ENCODE measurements around the gene AIRE.

Gene AIRE

DNA sequence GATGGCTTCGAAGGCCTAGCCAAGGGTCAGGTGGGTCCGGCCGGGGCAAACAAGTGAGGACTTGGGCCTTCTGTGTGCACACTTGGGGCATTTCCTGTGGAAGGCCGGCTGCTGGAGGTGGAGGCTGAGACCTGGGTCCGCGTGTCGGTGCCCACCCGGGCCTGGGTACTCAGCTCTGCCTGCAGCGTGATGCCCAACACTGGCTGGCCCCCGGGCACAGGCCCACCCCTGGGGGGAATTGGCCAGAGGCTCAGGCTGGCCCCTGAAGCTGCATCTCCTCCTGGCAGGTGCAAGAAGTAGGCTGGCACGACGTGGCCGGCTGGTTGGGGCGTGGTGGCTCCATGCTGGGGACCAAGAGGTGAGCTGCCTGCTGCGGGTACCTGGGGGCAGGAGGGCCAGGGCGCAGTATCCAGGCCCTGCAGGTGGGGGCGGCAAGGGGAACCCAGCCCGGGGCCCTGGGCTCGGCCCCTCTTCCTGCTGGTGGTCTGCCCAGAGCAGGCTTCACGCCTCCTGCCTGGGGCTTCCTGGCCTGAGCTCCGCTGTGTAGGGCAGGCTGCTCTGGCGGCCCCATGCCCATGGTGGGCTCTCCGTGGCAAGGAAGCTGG, 36.3 kb downstream of the AIRE start:
- TF ChIP-seq CREB1 (IDR thresholded peaks at IDR 0.05; ENCODE audit: low read depth) (no peak), YY1 (IDR thresholded peaks at IDR 0.05; ENCODE audit: low read depth) (no peak), ZBTB7A (IDR thresholded peaks at IDR 0.05; ENCODE audit: low read depth) (no peak), TAF1 (IDR thresholded peaks at IDR 0.05; ENCODE audit: low read depth) (no peak), TEAD4 (IDR thresholded peaks at IDR 0.05) (no peak)
- TF ChIP-seq, protein P1, sequence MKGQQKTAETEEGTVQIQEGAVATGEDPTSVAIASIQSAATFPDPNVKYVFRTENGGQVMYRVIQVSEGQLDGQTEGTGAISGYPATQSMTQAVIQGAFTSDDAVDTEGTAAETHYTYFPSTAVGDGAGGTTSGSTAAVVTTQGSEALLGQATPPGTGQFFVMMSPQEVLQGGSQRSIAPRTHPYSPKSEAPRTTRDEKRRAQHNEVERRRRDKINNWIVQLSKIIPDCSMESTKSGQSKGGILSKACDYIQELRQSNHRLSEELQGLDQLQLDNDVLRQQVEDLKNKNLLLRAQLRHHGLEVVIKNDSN (IDR thresholded peaks at IDR 0.05) = no peak
- TF ChIP-seq, protein P2, sequence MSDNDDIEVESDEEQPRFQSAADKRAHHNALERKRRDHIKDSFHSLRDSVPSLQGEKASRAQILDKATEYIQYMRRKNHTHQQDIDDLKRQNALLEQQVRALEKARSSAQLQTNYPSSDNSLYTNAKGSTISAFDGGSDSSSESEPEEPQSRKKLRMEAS (IDR thresholded peaks at IDR 0.05) = no peak

DNA sequence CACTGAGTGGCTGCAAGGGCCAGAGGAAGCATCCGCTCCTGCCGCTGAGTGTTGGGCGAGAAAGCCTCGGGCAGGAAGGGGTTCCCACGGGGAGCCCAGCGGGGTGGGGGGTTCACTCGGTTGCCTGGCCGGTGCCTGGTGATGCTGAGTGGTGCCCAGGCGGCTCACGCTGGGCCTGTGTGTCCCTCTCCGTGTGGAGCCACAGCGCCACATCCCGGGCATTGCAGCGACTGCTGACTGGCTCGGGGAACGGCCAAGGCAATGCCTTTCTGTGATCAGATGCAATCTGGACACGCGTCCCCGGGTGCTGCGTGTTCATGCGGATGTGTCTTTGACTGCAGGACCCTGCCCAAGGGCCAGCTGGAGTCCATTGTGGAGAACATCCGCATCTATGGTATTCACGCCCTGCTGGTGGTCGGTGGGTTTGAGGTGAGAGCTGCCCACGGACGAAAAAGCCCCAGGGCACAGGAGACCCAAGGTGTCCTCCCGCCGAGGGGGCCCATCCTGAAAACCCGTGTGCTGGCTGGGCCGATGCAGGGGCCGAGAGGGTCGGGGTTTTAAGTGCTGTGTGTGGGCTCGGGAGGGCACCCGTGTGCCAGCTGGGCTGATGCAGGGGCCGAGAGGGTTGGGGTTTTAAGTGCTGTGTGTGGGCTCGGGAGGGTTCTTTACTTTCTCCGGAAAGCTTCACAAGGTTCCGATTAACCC, 37.1 kb downstream of the AIRE start:
- TF ChIP-seq YY1 (IDR thresholded peaks at IDR 0.05; ENCODE audit: low read depth) (no peak), TCF12 (IDR thresholded peaks at IDR 0.05; ENCODE audit: low read depth) (no peak), RAD21 (IDR thresholded peaks at IDR 0.05; ENCODE audit: low read depth) (no peak)

DNA sequence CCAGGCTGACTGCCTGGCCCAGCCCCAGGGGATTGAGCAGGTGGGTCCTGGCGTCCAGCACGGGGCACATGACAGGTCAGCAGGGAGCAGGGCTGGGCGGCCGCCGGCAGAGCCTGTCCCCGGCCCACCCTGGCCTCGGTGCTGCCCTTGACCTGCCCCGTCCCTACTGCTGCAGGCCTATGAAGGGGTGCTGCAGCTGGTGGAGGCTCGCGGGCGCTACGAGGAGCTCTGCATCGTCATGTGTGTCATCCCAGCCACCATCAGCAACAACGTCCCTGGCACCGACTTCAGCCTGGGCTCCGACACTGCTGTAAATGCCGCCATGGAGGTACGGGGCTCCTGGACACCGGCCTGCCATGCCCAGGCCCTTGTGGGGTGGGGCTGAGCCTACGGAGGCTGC, 37.9 kb downstream of the AIRE start:
- TF ChIP-seq TAF1 (IDR thresholded peaks at IDR 0.05; ENCODE audit: low read depth) = no peak
- no peak for TF ChIP-seq EP300 (IDR thresholded peaks at IDR 0.05; ENCODE audit: borderline replicate concordance)
- no peak for TF ChIP-seq EGR1 (IDR thresholded peaks at IDR 0.05)
- TF ChIP-seq, protein P3, sequence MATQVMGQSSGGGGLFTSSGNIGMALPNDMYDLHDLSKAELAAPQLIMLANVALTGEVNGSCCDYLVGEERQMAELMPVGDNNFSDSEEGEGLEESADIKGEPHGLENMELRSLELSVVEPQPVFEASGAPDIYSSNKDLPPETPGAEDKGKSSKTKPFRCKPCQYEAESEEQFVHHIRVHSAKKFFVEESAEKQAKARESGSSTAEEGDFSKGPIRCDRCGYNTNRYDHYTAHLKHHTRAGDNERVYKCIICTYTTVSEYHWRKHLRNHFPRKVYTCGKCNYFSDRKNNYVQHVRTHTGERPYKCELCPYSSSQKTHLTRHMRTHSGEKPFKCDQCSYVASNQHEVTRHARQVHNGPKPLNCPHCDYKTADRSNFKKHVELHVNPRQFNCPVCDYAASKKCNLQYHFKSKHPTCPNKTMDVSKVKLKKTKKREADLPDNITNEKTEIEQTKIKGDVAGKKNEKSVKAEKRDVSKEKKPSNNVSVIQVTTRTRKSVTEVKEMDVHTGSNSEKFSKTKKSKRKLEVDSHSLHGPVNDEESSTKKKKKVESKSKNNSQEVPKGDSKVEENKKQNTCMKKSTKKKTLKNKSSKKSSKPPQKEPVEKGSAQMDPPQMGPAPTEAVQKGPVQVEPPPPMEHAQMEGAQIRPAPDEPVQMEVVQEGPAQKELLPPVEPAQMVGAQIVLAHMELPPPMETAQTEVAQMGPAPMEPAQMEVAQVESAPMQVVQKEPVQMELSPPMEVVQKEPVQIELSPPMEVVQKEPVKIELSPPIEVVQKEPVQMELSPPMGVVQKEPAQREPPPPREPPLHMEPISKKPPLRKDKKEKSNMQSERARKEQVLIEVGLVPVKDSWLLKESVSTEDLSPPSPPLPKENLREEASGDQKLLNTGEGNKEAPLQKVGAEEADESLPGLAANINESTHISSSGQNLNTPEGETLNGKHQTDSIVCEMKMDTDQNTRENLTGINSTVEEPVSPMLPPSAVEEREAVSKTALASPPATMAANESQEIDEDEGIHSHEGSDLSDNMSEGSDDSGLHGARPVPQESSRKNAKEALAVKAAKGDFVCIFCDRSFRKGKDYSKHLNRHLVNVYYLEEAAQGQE (IDR thresholded peaks at IDR 0.05; ENCODE audit: low read depth) = no peak
- no peak for TF ChIP-seq TEAD4 (IDR thresholded peaks at IDR 0.05)
- TF ChIP-seq, protein P1 (IDR thresholded peaks at IDR 0.05) = no peak
- no peak for TF ChIP-seq CEBPB (IDR thresholded peaks at IDR 0.05)
- no peak for TF ChIP-seq FOXM1 (IDR thresholded peaks at IDR 0.05; ENCODE audit: borderline replicate concordance, low read depth)
- no peak for TF ChIP-seq YY1 (IDR thresholded peaks at IDR 0.05; ENCODE audit: low read depth)
- no peak for TF ChIP-seq TCF12 (IDR thresholded peaks at IDR 0.05; ENCODE audit: low read depth)
- TF ChIP-seq NFIC (IDR thresholded peaks at IDR 0.05) = no peak
- no peak for TF ChIP-seq ZBTB7A (IDR thresholded peaks at IDR 0.05; ENCODE audit: low read depth)
- no peak for TF ChIP-seq RAD21 (IDR thresholded peaks at IDR 0.05; ENCODE audit: low read depth)
- no peak for TF ChIP-seq CREB1 (IDR thresholded peaks at IDR 0.05; ENCODE audit: low read depth)
- TF ChIP-seq, protein P2 (IDR thresholded peaks at IDR 0.05) = no peak

DNA sequence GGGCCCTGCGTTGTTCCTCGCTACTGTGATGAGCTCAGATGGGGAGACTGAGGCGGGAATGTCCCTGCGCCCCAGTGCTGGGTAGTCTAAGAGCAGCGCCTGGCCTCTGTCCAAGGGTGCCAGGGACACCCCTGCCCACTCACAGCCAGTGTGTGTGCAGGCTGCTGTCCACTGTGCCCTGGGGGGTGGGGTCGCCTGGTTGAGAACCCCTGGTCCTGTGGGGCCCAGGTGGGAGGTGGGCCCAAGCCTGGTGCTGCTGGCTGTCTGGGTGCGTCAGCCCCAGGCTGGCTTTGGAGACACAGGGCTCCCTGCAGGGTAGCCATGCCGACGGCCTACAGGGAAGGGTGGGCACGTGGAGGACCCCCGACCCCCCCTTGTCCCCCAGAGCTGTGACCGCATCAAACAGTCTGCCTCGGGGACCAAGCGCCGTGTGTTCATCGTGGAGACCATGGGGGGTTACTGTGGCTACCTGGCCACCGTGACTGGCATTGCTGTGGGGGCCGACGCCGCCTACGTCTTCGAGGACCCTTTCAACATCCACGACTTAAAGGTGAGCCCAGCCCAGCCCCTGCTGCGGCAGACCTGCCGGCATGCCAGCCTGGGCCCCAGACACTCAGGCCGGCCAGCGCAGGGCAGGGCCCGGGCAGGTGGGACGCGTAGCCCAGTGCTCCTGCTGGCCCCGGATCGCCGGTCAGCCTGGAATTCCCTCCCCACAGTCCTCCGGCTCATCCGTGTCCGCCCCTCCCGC, 38.6 kb downstream of the AIRE start:
- TF ChIP-seq CEBPB (IDR thresholded peaks at IDR 0.05) (no peak), FOXM1 (IDR thresholded peaks at IDR 0.05; ENCODE audit: borderline replicate concordance, low read depth) (no peak), TCF12 (IDR thresholded peaks at IDR 0.05; ENCODE audit: low read depth) (no peak), NFIC (IDR thresholded peaks at IDR 0.05) (no peak), EGR1 (IDR thresholded peaks at IDR 0.05) (no peak), TAF1 (IDR thresholded peaks at IDR 0.05; ENCODE audit: low read depth) (no peak), CREB1 (IDR thresholded peaks at IDR 0.05; ENCODE audit: low read depth) (no peak), YY1 (IDR thresholded peaks at IDR 0.05; ENCODE audit: low read depth) (no peak), ZBTB7A (IDR thresholded peaks at IDR 0.05; ENCODE audit: low read depth) (no peak)
- TF ChIP-seq, protein P1 (IDR thresholded peaks at IDR 0.05) = no peak

DNA sequence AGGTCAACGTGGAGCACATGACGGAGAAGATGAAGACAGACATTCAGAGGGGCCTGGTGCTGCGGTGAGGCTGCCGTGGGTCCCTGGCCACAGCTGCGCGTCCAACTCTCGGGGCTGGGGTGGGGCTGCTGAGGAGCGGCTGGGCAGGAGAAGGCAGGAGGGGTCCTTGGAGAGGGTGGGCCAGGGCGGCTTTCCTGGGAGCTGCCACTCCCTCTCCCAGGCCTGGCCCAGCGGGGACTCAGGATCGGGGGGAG, 39.1 kb downstream of the AIRE start:
- TF ChIP-seq RAD21 (IDR thresholded peaks at IDR 0.05; ENCODE audit: low read depth) = no peak
- no peak for TF ChIP-seq ZBTB7A (IDR thresholded peaks at IDR 0.05; ENCODE audit: low read depth)

DNA sequence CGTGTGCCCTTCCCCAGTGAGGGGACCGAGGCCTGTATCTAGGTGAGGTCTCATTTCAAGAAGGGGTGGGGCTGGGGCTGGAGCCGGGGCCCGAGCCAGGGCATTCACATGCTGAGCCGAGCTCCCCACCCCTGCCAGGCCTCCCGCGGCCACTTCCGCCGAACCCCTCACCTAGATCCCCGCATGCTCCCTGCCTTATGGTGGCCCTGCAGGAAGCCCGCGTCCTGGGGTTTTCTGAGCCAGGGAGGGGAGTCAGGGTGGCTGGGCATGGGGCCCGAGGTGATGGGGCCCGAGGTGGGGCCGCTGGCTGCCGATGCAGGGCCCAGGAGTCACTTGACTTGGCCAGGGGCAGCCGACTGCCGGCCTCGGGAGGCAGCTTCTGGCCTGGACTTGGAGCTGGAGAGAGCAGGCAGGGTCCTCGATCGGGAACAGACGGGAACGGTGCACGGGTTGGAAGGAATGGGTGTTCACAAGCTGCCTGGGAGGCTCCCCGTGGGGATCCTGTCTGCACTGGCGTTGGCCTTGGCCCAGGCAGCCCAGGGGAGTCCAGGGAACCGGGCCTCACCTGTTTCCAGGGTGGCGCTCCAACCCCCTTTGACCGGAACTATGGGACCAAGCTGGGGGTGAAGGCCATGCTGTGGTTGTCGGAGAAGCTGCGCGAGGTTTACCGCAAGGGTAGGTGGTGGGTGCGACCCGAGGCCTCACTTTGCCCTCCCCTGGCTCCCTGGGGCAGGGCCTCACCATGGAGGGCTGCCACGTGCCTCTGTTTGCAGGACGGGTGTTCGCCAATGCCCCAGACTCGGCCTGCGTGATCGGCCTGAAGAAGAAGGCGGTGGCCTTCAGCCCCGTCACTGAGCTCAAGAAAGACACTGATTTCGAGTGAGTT, 40.0 kb downstream of the AIRE start:
- TF ChIP-seq, protein P2 (IDR thresholded peaks at IDR 0.05) = no peak
- TF ChIP-seq RAD21 (IDR thresholded peaks at IDR 0.05; ENCODE audit: low read depth) = no peak
- TF ChIP-seq EGR1 (IDR thresholded peaks at IDR 0.05) = no peak
- TF ChIP-seq ZBTB7A (IDR thresholded peaks at IDR 0.05; ENCODE audit: low read depth) = no peak
- no peak for TF ChIP-seq TCF12 (IDR thresholded peaks at IDR 0.05; ENCODE audit: low read depth)
- TF ChIP-seq TEAD4 (IDR thresholded peaks at IDR 0.05) = no peak
- no peak for TF ChIP-seq EP300 (IDR thresholded peaks at IDR 0.05; ENCODE audit: borderline replicate concordance)
- no peak for TF ChIP-seq FOXM1 (IDR thresholded peaks at IDR 0.05; ENCODE audit: borderline replicate concordance, low read depth)
- TF ChIP-seq, protein P1 (IDR thresholded peaks at IDR 0.05) = no peak
- no peak for TF ChIP-seq NFIC (IDR thresholded peaks at IDR 0.05)
- no peak for TF ChIP-seq CEBPB (IDR thresholded peaks at IDR 0.05)
- no peak for TF ChIP-seq CREB1 (IDR thresholded peaks at IDR 0.05; ENCODE audit: low read depth)
- TF ChIP-seq, protein P3 (IDR thresholded peaks at IDR 0.05; ENCODE audit: low read depth) = no peak
- TF ChIP-seq TAF1 (IDR thresholded peaks at IDR 0.05; ENCODE audit: low read depth) = no peak
- no peak for TF ChIP-seq YY1 (IDR thresholded peaks at IDR 0.05; ENCODE audit: low read depth)
